DOHH2 (cell line): ENCODE data around the gene CD34.
"Not testable (repeated sequence)": the region's sequence is repeated elsewhere in the genome, so short reads cannot be mapped to it uniquely, and the experiment has no call there.

Experiments
- H3F3A ChIP-seq: fragments of 200-600 bp; sonication (generic), shearing (Covaris generic); 2 replicates; pipeline ENCODE4 v1.6.0; 2016; ENCODE audit warnings: antibody characterized with exemption, mild to moderate bottlenecking; ENCODE audit not compliant: control insufficient read depth, insufficient read depth
- H3K27ac ChIP-seq: fragments of 200-600 bp; sonication (generic); 2 replicates; pipeline ENCODE4 v1.5.1; 2014; ENCODE audit warnings: low read depth, mild to moderate bottlenecking, low read length, moderate library complexity
- H3K27me3 ChIP-seq: fragments of 200-600 bp; sonication (generic); 2 replicates; pipeline ENCODE4 v1.6.1; 2014; ENCODE audit warnings: mild to moderate bottlenecking, low read length, mixed read lengths; ENCODE audit not compliant: control insufficient read depth
- H3K36me3 ChIP-seq: fragments of 200-600 bp; sonication (generic); 2 replicates; pipeline ENCODE4 v1.6.1; 2014; ENCODE audit warnings: mild to moderate bottlenecking, low read length, moderate library complexity, mixed read lengths; ENCODE audit not compliant: control insufficient read depth
- H3K4me1 ChIP-seq: fragments of 200-600 bp; sonication (generic); 2 replicates; pipeline ENCODE4 v1.6.1; 2014; ENCODE audit warnings: mild to moderate bottlenecking, low read length, mixed read lengths; ENCODE audit not compliant: control insufficient read depth
- H3K4me2 ChIP-seq: fragments of 200-600 bp; sonication (generic); 2 replicates; pipeline ENCODE4 v1.6.0; 2014; ENCODE audit warnings: mild to moderate bottlenecking, low read length, moderate library complexity
- H3K4me3 ChIP-seq: fragments of 200-600 bp; sonication (generic); 2 replicates; pipeline ENCODE4 v1.5.1; 2014; ENCODE audit warnings: mild to moderate bottlenecking, low read length, mixed read lengths
- H3K79me2 ChIP-seq: fragments of 200-600 bp; sonication (generic); 2 replicates; pipeline ENCODE4 v1.6.1; 2014; ENCODE audit warnings: mild to moderate bottlenecking, low read length, mixed read lengths; ENCODE audit not compliant: control insufficient read depth
- H3K9me2 ChIP-seq: fragments of 200-600 bp; sonication (generic); replicated peaks from 2 replicates; pipeline ENCODE4 v1.6.1; 2014; ENCODE audit warnings: mild to moderate bottlenecking, low read length, mixed read lengths; ENCODE audit not compliant: control insufficient read depth
- H3K9me3 ChIP-seq: fragments of 200-600 bp; sonication (generic); 2 replicates; pipeline ENCODE4 v1.6.1; 2014; ENCODE audit warnings: antibody characterized with exemption, low read length, mixed read lengths; ENCODE audit not compliant: control insufficient read depth, insufficient read depth
- H4K20me1 ChIP-seq: fragments of 200-600 bp; sonication (generic); 2 replicates; pipeline ENCODE4 v1.6.0; 2014; ENCODE audit warnings: low read depth, mild to moderate bottlenecking, antibody characterized with exemption, low read length, moderate library complexity; ENCODE audit not compliant: control insufficient read depth, insufficient read depth
- EZH2phosphoT487 ChIP-seq: fragments of 200-600 bp; sonication (generic); IDR thresholded peaks from 2 replicates; pipeline ENCODE4 v1.6.1; 2017; ENCODE audit warnings: borderline replicate concordance, mild to moderate bottlenecking, antibody characterized with exemption, low read length, moderate library complexity, mixed read lengths
- TF ChIP-seq, protein P1 (sequence below): fragments of 200-600 bp; sonication (generic); IDR thresholded peaks from one replicate; pipeline ENCODE4 v1.5.1; 2014; ENCODE audit warnings: antibody characterized with exemption, mild to moderate bottlenecking, low read depth, low read length; ENCODE audit not compliant: poor library complexity, severe bottlenecking

The CD34 gene

DNA sequence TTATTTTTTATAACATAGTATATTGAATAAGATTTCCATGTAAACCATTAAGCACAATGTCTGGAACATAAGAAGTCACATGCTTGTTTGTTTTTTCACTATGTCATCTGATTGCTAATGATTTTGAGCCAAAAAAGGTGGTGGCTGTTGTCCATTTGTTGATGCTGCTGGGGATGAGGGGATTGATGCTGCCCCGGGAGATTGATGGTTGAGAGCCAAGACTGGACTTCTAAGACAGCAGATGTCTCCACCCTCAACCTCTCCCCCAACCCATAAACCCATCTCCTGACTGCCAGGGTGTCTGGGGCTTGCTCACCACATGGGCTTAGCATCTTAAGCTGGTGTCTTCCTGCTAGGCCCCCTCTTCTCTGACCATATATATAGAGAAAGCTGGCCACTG lies 35.8 kb upstream of the CD34 start:
- Histone ChIP-seq H3K9me3 (no peaks in the 10 kb centered on the region), H3K36me3 (no peaks in the 10 kb centered on the region), H3K9me2 (no peaks in the 10 kb centered on the region), H3K4me2 (no peak overlapping the region), H3F3A (no peaks in the 10 kb centered on the region), H3K4me3 (no peak overlapping the region), H3K27ac (no peak overlapping the region), H3K4me1 (no peaks in the 10 kb centered on the region), H3K79me2 (no peaks in the 10 kb centered on the region), H4K20me1 (no peaks in the 10 kb centered on the region), H3K27me3 (peaks cover 11% of the 10 kb centered on the region)
- TF ChIP-seq EZH2phosphoT487 = no peak
- TF ChIP-seq, protein P1, sequence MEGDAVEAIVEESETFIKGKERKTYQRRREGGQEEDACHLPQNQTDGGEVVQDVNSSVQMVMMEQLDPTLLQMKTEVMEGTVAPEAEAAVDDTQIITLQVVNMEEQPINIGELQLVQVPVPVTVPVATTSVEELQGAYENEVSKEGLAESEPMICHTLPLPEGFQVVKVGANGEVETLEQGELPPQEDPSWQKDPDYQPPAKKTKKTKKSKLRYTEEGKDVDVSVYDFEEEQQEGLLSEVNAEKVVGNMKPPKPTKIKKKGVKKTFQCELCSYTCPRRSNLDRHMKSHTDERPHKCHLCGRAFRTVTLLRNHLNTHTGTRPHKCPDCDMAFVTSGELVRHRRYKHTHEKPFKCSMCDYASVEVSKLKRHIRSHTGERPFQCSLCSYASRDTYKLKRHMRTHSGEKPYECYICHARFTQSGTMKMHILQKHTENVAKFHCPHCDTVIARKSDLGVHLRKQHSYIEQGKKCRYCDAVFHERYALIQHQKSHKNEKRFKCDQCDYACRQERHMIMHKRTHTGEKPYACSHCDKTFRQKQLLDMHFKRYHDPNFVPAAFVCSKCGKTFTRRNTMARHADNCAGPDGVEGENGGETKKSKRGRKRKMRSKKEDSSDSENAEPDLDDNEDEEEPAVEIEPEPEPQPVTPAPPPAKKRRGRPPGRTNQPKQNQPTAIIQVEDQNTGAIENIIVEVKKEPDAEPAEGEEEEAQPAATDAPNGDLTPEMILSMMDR = no peak

DNA sequence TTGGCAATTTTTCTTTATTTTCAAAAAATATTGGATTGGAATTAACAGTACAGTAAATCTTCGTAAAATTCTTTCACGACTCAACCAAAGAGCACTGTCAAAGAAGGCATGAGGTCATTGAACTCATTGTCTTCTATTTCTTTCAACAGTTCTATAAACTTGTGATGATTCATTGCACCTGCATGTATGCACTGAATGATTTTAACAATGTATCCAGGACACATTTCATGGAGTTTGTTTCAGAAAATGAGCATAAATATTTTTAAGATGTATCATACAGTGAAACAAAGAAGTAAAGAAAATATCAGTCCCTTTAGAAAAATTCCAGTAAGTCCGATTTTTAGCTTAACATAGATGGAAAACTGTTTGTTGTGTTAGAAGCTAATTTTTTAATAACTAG lies 33.6 kb upstream of the CD34 start:
- H3K79me2 ChIP-seq = no peaks in the 10 kb centered on the region
- H3K4me1 ChIP-seq = no peaks in the 10 kb centered on the region
- H3F3A ChIP-seq = no peaks in the 10 kb centered on the region
- no peaks in the 10 kb centered on the region for H3K9me3 ChIP-seq
- H3K27me3 ChIP-seq = peaks cover 16% of the 10 kb centered on the region
- no peaks in the 10 kb centered on the region for H3K36me3 ChIP-seq
- H3K4me3 ChIP-seq = no peak overlapping the region
- H3K4me2 ChIP-seq = no peak overlapping the region
- TF ChIP-seq, protein P1 = no peak
- TF ChIP-seq EZH2phosphoT487 = no peak
- H3K9me2 ChIP-seq = no peaks in the 10 kb centered on the region
- no peak overlapping the region for H3K27ac ChIP-seq
- no peaks in the 10 kb centered on the region for H4K20me1 ChIP-seq

DNA sequence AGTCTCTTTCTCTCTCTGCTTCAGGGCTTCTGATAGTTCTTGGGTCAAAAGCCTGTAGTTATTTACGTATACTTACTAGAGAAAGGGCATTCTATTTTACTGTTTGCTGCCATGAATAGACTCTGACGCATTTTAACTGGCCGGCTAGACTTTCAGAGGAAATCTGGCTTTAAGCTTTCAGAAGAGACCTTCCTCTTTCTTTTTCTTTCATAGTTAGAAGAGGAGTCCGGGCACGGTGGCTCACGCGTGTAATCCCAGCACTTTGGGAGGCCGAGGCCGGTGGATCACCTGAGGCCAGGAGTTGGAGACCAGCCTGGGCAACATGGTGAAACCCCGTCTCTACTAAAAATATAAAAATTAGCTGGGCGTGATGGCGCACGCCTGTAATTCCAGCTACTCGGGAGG lies 31.4 kb upstream of the CD34 start:
- not testable (repeated sequence) for H4K20me1 ChIP-seq, H3K27ac ChIP-seq, H3K9me2 ChIP-seq, H3K36me3 ChIP-seq, H3K9me3 ChIP-seq, H3K79me2 ChIP-seq, H3K4me2 ChIP-seq, H3K4me1 ChIP-seq, H3K4me3 ChIP-seq, H3F3A ChIP-seq
- peaks cover 21% of the 10 kb centered on the region for H3K27me3 ChIP-seq

DNA sequence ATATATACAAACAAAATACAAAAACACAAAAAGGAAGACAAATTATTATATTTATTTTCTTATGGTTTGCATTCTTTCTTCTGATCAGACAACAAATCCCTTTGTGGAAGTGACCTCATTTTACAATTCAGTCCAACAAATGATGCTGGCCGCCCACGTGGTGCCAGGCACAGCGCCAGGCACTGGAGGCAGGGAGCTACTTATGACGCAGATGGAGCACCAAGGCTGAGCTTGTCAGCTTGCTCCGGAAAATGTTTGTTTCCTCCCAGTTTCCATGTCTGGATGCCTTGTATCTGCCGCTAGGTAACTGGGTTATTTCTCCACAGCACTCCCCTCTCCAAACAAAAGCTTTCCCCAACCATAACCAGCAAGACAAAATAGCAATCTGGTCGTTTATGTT lies 30.7 kb upstream of the CD34 start:
- Histone ChIP-seq H3F3A (no peaks in the 10 kb centered on the region), H3K9me2 (no peaks in the 10 kb centered on the region), H4K20me1 (no peaks in the 10 kb centered on the region), H3K79me2 (no peaks in the 10 kb centered on the region), H3K36me3 (no peaks in the 10 kb centered on the region), H3K4me3 (no peak overlapping the region), H3K4me2 (no peak overlapping the region), H3K4me1 (no peaks in the 10 kb centered on the region), H3K27me3 (peaks cover 21% of the 10 kb centered on the region), H3K9me3 (no peaks in the 10 kb centered on the region), H3K27ac (no peak overlapping the region)
- TF ChIP-seq EZH2phosphoT487 = no peak
- TF ChIP-seq, protein P1 = no peak
